GM10266 (cell line): Measurements from ENCODE around the gene FRK.
"Not testable (repeated sequence)": the region's sequence is repeated elsewhere in the genome, so short reads cannot be mapped to it uniquely, and the experiment has no call there.

ENCODE experiments used
- DNase-seq: peaks from one replicate; pipeline ENCODE4 v3.0.0; 2012; ENCODE audit errors: extremely low spot score
- TF ChIP-seq, protein P1 (sequence below): IDR thresholded peaks from 2 replicates; pipeline ENCODE4 v1.5.1; 2012; ENCODE audit warnings: mild to moderate bottlenecking, low read depth; ENCODE audit not compliant: control insufficient read depth, insufficient read depth; ENCODE audit errors: missing control alignments

Gene FRK

DNA sequence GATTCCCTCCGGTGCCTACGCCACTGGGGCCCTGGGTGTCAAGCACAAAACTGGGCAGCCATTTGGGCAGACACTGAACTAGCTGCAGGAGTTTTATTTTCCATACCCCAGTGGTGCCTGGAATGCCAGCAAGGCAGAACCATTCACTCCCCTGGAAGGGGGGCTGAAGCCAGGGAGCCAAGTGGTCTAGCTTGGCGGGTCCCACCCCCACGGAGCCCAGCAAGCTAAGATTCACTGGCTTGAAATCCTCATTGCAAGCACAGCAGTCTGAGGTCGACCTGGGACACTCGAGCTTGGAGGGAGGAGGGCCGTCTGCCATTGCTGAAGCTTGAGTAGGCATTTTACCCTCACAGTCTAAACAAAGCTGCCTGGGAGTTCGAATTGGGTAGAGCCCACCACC is 125.3 kb downstream of the FRK start:
- TF ChIP-seq, protein P1, sequence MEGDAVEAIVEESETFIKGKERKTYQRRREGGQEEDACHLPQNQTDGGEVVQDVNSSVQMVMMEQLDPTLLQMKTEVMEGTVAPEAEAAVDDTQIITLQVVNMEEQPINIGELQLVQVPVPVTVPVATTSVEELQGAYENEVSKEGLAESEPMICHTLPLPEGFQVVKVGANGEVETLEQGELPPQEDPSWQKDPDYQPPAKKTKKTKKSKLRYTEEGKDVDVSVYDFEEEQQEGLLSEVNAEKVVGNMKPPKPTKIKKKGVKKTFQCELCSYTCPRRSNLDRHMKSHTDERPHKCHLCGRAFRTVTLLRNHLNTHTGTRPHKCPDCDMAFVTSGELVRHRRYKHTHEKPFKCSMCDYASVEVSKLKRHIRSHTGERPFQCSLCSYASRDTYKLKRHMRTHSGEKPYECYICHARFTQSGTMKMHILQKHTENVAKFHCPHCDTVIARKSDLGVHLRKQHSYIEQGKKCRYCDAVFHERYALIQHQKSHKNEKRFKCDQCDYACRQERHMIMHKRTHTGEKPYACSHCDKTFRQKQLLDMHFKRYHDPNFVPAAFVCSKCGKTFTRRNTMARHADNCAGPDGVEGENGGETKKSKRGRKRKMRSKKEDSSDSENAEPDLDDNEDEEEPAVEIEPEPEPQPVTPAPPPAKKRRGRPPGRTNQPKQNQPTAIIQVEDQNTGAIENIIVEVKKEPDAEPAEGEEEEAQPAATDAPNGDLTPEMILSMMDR, result no peak

GRCh38 chr6:115934829-115935228 is 125.9 kb downstream of the FRK start:
- TF ChIP-seq, protein P1, result no peak
- DNase-seq, result no peak

More for the DNA sequence above, 125.3 kb downstream of the FRK start:
- no peak for DNase-seq

DNA sequence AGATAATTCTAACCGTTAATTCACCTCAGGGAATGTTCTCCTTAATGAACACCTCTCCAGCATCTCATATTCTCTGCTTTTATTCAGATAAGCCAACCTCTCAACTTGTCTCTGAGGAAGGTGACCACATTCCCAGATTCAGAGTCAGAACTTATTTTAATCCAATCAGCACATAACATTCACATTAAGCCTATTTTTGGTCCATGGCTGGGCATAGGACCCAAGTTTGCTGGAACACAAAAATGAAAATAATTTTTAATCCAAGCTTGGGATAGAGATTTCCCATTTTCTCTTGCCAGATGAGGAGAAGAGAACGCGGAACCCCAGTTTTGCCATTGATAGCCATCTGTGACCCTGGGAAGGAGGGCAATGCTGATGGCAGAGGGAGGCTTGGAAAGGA is 126.5 kb downstream of the FRK start:
- DNase-seq, result no peak
- TF ChIP-seq, protein P1, result no peak

GRCh38 chr6:115932481-115932880 is 128.2 kb downstream of the FRK start:
- TF ChIP-seq, protein P1, result no peak
- no peak for DNase-seq

DNA sequence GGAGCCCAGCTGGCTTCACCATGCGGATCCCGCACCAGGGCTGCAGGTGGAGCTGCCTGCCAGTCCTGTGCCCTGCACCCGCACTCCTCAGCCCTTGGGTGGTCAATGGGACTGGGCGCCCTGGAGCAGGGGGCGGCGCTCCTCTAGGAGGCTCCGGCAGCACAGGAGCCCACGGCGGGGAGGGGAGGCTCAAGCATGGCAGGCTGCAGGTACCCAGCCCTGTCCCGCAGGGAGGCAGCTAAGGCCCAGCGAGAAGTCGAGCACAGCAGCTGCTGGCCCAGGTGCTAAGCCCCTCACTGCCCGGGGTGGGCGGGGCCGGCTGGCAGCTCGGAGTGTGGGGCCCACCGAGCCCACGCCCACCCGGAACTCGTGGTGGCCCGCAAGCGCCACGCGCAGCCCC is 132.7 kb downstream of the FRK start:
- DNase-seq, result not testable (repeated sequence)

DNA sequence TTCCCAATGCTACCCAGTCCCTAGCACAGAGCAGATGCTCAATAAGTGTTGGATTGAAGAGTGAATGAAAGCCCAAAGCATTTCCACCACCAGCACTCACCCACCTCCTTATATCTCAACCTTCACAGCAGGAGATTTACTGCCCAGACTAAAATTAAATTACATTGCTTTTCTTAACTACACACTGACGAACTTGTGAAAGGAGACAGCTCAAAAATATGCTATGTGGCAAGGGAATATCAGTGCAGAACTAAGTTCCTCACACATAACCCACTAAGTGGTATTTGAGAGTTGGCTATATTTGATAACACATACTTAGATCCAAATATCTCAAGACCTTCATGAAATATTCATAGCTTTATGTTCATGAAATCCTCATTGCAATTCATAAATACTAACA is 137.7 kb downstream of the FRK start:
- DNase-seq, result no peak
- TF ChIP-seq, protein P1, result no peak

DNA sequence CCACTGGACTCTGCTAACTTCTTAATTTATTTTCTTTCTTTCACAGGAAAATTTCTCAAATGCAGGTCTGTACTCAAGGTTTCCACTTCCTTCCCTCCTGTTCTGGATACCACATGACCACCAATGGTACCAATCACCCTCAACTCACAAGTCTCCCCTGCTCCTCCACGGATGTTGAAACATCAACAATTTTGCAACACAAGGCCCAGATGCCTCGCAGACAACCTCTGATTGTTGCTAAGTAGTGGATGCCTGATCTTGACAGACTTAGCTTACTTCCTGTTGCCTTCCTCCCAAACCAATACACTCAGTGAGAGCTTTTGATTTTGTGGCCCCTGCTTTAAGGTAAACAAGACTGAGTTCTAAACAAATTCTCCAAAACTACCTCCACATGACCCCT is 146.6 kb downstream of the FRK start:
- DNase-seq, result no peak
- TF ChIP-seq, protein P1, result no peak

DNA sequence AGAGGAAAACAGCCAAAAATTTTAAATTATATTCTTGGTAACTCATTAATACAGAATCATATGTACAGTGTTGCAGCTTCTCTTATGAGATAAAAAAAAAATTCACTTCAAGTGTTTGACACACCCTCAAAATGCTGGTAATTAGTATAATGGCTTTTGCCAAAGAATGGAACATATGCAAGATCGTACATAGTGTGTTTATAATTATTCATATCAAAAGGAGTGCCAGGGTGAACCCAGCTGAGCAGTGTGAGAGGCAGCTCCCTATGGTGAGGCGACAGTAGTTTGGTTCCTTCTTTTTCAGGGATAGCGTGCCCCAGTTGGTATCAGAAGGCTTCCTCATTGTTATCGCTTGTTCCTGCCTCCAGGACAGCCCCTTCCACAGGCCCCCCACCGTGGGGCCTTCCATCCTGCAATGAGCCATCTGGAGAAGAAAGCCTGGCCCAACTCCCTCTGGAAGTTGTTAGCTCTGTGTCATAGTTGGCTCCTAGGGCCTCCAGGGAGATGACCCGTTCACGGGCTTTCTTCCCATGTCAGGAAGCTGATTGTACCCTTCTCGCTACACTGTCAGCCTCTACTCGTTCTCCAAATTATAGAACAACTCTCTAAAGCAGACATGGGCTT is 150.7 kb downstream of the FRK start:
- no peak for DNase-seq
- TF ChIP-seq, protein P1, result no peak
